HFF-Myc (cell line): ENCODE results near the gene CCNK.

ENCODE experiments used
- DNase-seq: peaks from one replicate; pipeline ENCODE4 v3.0.0-alpha.2; 2011; ENCODE audit warnings: low read depth; ENCODE audit errors: extremely low read depth
- H3K4me3 ChIP-seq: replicated peaks from 2 replicates; pipeline ENCODE4 v1.5.1; 2011; ENCODE audit warnings: low read depth, mild to moderate bottlenecking, control low read depth, low read length
- TF ChIP-seq, protein P1 (sequence below): IDR thresholded peaks from 2 replicates; pipeline ENCODE4 v1.5.1; 2012; ENCODE audit warnings: mild to moderate bottlenecking, low read depth, low read length, control low read depth; ENCODE audit errors: missing control alignments

CCNK gene

DNA sequence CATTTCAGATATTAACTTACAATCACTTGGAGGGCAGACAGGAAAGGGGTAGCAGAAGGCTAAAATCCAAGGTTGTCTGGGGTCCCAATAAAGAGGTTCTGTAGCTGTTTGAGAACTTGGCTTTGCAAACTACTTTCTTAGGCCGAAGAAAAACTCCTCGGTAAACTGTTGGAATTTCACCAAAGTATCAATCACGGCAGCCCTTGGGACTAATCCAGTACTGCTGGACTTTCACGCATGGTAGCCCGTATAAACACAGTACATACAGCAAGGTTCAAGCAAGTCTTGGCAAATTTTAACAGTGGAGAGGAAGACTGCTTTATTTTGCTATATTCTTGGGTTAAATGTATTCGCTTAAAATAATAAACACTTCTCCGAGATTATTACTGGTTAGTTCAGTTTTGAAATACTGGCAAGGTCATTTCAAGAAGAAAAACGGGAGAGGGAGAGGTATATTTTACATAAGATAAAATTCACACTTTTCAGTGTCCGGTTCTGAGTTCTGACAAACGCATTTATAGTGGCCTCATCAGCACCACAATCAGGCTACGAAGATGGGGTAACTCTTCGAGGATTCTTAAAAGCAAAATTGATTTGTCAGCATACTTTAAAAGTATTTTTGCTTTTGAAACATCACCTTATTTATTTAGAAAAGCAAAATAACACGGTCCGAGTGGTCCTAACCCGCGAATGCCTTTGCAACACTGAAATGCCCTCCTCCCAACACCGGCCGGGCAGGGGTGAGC, 1.9 kb upstream of the CCNK start:
- no peak for DNase-seq
- H3K4me3 ChIP-seq, result peak overlapping the region; percentile 97
- TF ChIP-seq, protein P1, sequence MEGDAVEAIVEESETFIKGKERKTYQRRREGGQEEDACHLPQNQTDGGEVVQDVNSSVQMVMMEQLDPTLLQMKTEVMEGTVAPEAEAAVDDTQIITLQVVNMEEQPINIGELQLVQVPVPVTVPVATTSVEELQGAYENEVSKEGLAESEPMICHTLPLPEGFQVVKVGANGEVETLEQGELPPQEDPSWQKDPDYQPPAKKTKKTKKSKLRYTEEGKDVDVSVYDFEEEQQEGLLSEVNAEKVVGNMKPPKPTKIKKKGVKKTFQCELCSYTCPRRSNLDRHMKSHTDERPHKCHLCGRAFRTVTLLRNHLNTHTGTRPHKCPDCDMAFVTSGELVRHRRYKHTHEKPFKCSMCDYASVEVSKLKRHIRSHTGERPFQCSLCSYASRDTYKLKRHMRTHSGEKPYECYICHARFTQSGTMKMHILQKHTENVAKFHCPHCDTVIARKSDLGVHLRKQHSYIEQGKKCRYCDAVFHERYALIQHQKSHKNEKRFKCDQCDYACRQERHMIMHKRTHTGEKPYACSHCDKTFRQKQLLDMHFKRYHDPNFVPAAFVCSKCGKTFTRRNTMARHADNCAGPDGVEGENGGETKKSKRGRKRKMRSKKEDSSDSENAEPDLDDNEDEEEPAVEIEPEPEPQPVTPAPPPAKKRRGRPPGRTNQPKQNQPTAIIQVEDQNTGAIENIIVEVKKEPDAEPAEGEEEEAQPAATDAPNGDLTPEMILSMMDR, result no peak

DNA sequence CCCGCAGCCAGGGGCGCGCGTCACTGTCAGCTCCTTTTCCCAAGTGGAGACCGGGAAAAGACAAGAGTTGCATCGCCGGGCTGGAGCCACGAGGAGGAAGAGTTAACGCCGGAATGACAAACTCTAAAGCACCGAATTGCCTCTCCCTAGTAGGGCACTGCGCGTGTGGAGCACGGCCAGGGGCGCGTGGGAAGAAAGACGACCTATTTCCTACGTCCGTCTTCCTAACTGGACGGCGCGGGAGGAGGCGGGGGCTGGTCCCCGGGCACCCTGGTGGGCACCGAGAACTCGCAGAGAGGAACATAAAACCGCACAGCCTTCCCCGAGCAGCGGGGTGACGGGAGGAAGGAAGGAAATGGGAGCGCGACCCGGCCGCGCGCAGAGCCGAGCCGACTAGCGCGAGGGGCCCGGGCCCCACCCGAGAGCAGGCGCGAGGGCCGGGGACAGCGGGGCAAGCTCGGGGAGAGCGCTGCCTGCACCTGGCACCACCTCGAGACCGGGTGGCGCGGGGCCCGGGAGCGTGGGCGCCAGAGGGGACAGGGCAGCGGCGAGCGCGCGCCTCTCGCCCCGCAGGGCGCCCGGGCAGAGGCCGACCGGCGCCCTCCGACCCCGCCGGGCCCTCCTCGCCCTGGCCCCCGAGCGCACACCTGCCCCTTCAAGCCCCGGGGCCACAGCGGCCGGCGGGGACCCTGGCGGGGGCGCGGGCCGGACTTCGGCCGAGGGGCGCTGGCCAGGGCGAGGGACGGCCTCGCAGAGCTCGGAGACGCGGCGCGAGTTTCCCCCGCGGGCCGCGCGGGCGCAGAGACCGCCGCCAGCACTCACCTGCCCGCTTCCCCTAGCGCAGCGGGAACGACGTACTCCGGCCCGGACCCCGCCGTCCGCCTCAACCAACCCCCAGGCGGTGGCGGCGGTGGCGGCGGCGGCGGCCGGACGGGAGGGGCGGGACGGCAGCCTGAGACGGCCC, 1.0 kb upstream of the CCNK start, which contains the start of gene SETD3:
SETD3 (minus strand) TSS at position 954 of the 964 bp plus-strand sequence. CDS start 15,054 bp downstream, outside the sequence.
- TF ChIP-seq, protein P1, result peak; percentile 15
- no peak for DNase-seq
- peak within 1 kb of the TSS; percentile 97 for H3K4me3 ChIP-seq

DNA sequence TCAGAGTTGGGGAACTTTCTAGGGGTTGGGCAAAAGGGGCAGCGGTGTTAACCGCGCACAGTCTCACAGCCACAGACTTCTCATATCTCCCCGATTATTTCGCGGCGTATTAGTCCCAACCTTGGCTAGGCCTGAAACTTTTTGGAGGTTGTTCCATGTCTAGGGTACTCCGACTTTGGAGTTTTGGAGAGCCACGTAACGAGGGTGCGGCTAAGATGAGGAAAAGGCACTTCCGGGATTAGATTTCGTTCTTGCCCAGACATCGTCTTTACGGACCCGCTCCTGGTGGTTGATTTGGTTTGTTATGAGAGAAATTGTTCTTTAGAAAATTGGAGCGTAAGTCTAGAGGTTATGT, 513 bp downstream of the CCNK start:
- DNase-seq, result no peak
- TF ChIP-seq, protein P1, result no peak
- H3K4me3 ChIP-seq, result peak overlapping the region; percentile 97

DNA sequence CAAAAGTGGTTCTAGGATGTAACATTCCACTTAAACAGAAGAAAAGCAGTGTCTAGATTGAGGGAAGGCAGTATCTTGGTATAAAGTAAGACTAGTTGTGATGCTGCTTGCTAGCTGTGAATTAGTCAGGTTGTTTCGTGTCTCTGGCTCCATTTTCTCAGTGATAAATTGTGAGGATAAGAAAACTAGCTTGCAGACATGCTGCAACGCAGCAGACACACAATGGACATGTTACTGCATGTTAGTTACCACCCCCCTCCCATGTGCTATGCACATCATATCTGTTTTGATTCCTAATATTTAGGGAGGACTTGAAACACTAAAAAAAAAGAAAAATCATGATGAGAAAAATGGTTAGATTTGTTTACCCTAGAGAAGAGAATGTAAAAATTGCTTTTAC, 2.9 kb downstream of the CCNK start:
- no peak for DNase-seq
- H3K4me3 ChIP-seq, result no peak overlapping the region
- TF ChIP-seq, protein P1, result no peak

DNA sequence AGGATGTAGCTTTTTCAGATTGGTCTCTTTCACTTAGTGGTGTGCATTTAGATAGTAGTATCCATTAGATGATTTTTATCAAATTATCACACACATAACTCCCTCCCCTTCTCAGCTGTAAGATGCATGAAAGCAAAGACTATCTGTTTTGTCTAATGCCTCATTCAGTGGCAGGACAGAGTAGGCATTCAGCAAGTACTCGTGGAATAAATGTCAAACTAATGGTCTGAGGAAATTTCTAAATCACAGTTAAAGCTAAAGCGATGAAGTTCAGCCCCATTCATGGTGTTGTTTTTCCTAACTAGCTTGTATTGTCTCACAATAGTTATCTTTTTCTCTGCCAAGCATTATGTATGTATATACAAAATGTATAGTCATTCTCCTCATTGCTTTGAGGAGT, 16.1 kb downstream of the CCNK start:
- TF ChIP-seq, protein P1, result no peak

DNA sequence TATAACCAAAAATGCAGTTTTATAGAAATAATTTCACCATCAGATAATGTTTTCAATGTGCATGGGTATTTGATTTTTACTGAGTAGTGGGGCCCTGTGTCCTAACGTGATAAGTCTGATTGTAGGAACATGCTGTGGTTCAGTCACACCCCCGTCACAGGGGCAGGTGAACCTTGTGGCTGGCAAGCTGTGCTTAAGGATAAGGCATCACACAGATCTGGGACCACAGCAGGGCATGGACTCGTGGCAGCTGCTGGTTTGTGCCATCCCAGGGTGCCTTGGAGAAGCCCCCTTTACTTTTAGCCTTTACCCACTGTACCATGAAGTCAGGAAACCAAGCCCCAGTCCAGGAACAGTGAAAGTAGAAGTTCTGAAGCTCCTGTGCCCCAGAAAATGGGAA, 16.7 kb downstream of the CCNK start:
- no peak overlapping the region for H3K4me3 ChIP-seq
- TF ChIP-seq, protein P1, result no peak
- no peak for DNase-seq

More for the DNA sequence above, 16.1 kb downstream of the CCNK start:
- DNase-seq, result no peak
- no peak overlapping the region for H3K4me3 ChIP-seq
